Measurements from ENCODE around the gene FOXB1. TPM values are rescaled to one million over a fixed set of nuclear protein-coding genes. Genes with fewer than 3 reads are reported as not detected.

FOXB1 gene
- total RNA-seq: not detected in 2 replicates

GRCh38 chr15:60004009-60004845 is at the start of gene FOXB1:
Gene FOXB1, plus strand, starts transcription at chr15:60004311. Its CDS starts 653 bp downstream, at chr15:60004964.

Data from nasal cavity respiratory epithelium epithelial cell of viscerocranial mucosa (primary cell).